Ishikawa (cell line): ENCODE results near the gene PIBF1.

Experiments used
- CEBPB ChIP-seq: IDR thresholded peaks from 2 replicates; pipeline ENCODE4 v1.6.1; 2012
- CREB1 ChIP-seq: IDR thresholded peaks from 2 replicates; pipeline ENCODE4 v1.6.1; 2012; ENCODE audit warnings: low read depth
- EGR1 ChIP-seq: IDR thresholded peaks from 2 replicates; pipeline ENCODE4 v1.6.1; 2012
- EP300 ChIP-seq: IDR thresholded peaks from 2 replicates; pipeline ENCODE4 v1.6.1; 2012; ENCODE audit warnings: borderline replicate concordance
- FOXM1 ChIP-seq: IDR thresholded peaks from 2 replicates; pipeline ENCODE4 v1.6.1; 2012; ENCODE audit warnings: low read depth, borderline replicate concordance
- MAX ChIP-seq: IDR thresholded peaks from 2 replicates; pipeline ENCODE4 v1.6.1; 2012
- NFIC ChIP-seq: IDR thresholded peaks from 2 replicates; pipeline ENCODE4 v1.6.1; 2012
- RAD21 ChIP-seq: IDR thresholded peaks from 2 replicates; pipeline ENCODE4 v1.6.1; 2012; ENCODE audit warnings: low read depth
- TAF1 ChIP-seq: IDR thresholded peaks from 2 replicates; pipeline ENCODE4 v1.6.1; 2012; ENCODE audit warnings: low read depth, mild to moderate bottlenecking
- TCF12 ChIP-seq: IDR thresholded peaks from 2 replicates; pipeline ENCODE4 v1.6.1; 2012; ENCODE audit warnings: low read depth
- TEAD4 ChIP-seq: IDR thresholded peaks from 2 replicates; pipeline ENCODE4 v1.6.1; 2012
- USF1 ChIP-seq: IDR thresholded peaks from 2 replicates; pipeline ENCODE4 v1.6.1; 2012
- YY1 ChIP-seq: IDR thresholded peaks from 2 replicates; pipeline ENCODE4 v1.6.1; 2012; ENCODE audit warnings: low read depth
- ZBTB7A ChIP-seq: IDR thresholded peaks from 2 replicates; pipeline ENCODE4 v1.6.1; 2012; ENCODE audit warnings: low read depth
- TF ChIP-seq, protein P1 (sequence below): IDR thresholded peaks from 2 replicates; pipeline ENCODE4 v1.6.1; 2012; ENCODE audit warnings: low read depth, mild to moderate bottlenecking

PIBF1 gene

DNA sequence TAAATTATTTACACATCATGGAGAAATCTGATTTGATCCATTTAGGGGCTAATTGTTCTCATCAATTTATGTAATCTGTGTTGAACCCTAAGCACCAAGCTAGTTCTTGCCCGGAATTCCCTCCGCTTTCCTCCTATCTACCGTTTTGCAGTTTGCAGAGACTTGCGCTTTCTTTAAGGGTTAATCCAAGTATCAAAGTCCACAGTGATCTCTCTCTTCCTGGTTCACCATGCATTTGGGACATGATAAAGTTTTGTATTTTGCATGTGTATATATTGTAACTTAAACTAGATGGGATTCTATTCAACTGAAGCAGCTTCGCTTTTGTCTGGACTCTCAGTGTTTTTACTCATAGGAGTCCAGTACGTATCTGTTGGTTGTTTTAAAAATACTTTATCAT, 263.1 kb downstream of the PIBF1 start:
- TF ChIP-seq CREB1: no peak
- no peak for TF ChIP-seq USF1
- no peak for TF ChIP-seq TAF1
- no peak for TF ChIP-seq EP300
- TF ChIP-seq MAX: no peak
- no peak for TF ChIP-seq FOXM1
- no peak for TF ChIP-seq TCF12
- no peak for TF ChIP-seq TEAD4
- no peak for TF ChIP-seq NFIC
- TF ChIP-seq RAD21: no peak
- no peak for TF ChIP-seq ZBTB7A

DNA sequence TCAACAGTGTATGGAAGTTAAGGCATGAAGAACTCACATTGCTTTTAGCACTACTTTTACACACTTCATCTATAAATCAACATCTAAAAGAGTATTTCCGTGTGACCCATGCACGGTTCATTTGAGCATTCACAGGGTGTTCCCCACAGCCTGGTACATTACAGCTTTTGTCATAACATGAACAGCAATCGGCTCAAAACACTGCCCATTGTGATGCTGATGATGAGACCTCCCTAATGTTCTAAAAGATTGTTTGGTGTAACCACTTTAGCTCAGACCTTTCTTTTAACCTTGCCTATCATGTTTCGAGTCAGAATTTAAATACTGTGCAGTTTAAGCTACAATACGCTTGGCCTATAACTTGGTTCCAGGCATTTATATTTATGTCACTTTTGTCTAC, 272.8 kb downstream of the PIBF1 start:
- TF ChIP-seq EGR1 (no peak), ZBTB7A (no peak), USF1 (no peak), TEAD4 (no peak), YY1 (no peak), RAD21 (no peak), TAF1 (no peak), TCF12 (no peak), FOXM1 (no peak), CREB1 (no peak), CEBPB (no peak), EP300 (no peak), NFIC (no peak), MAX (no peak)
- TF ChIP-seq, protein P1, sequence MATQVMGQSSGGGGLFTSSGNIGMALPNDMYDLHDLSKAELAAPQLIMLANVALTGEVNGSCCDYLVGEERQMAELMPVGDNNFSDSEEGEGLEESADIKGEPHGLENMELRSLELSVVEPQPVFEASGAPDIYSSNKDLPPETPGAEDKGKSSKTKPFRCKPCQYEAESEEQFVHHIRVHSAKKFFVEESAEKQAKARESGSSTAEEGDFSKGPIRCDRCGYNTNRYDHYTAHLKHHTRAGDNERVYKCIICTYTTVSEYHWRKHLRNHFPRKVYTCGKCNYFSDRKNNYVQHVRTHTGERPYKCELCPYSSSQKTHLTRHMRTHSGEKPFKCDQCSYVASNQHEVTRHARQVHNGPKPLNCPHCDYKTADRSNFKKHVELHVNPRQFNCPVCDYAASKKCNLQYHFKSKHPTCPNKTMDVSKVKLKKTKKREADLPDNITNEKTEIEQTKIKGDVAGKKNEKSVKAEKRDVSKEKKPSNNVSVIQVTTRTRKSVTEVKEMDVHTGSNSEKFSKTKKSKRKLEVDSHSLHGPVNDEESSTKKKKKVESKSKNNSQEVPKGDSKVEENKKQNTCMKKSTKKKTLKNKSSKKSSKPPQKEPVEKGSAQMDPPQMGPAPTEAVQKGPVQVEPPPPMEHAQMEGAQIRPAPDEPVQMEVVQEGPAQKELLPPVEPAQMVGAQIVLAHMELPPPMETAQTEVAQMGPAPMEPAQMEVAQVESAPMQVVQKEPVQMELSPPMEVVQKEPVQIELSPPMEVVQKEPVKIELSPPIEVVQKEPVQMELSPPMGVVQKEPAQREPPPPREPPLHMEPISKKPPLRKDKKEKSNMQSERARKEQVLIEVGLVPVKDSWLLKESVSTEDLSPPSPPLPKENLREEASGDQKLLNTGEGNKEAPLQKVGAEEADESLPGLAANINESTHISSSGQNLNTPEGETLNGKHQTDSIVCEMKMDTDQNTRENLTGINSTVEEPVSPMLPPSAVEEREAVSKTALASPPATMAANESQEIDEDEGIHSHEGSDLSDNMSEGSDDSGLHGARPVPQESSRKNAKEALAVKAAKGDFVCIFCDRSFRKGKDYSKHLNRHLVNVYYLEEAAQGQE: no peak

GRCh38 chr13:73055813-73056564, 274.1 kb downstream of the PIBF1 start:
- TF ChIP-seq, protein P1: no peak; the same call in 1 of the 2 replicates
- TF ChIP-seq ZBTB7A: no peak
- TF ChIP-seq TCF12: peak; percentile 86
- peak; percentile 68; the same call in 1 of the 2 replicates for TF ChIP-seq EGR1
- no peak; the same call in 1 of the 2 replicates for TF ChIP-seq CEBPB
- TF ChIP-seq YY1: no peak; the same call in 1 of the 2 replicates
- TF ChIP-seq EP300: peak; percentile 84
- TF ChIP-seq RAD21: no peak
- peak; percentile 32; the same call in 1 of the 2 replicates for TF ChIP-seq MAX
- TF ChIP-seq NFIC: peak; percentile 96
- TF ChIP-seq TEAD4: peak; percentile 82
- TF ChIP-seq USF1: no peak
- TF ChIP-seq FOXM1: peak; percentile 85; the same call in 1 of the 2 replicates
- no peak for TF ChIP-seq CREB1
- TF ChIP-seq TAF1: no peak

DNA sequence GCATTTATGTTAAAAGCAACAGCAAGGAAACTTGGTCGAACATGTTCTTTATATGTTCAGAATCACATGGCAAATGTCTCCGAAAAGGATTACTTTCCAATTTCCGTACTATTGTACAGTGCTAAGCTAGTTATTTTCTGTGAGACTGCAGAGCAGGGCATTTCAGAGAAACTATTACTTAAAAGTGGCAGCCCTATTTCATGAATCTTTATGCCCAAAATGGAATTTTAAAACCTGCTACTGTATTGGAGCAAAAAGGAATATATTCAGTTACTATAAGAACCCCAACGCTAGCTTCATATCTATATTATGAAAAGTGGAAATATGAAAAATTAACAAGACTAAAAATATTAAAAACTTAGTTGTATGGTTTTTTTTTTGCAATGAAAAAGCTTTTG, 274.6 kb downstream of the PIBF1 start:
- TF ChIP-seq USF1 (no peak), CREB1 (no peak), RAD21 (no peak), FOXM1 (no peak), TAF1 (no peak), CEBPB (no peak), YY1 (no peak)
